Smooth muscle cell (in vitro differentiated cells): ENCODE data around the gene CLPTM1. TPM values are rescaled to one million over a fixed set of nuclear protein-coding genes. Genes with fewer than 3 reads are reported as not detected.

Experiments
- DNase-seq: peaks from one replicate; lab custom pipeline; 2025; ENCODE audit not compliant: unreplicated experiment; lab: John Stamatoyannopoulos, UW
- H2AFZ ChIP-seq: fragments of 200-600 bp; sonication (generic); 2 replicates; pipeline ENCODE4 v1.6.0; 2016; ENCODE audit warnings: antibody characterized with exemption, low read depth, mild to moderate bottlenecking
- H3F3A ChIP-seq: fragments of 200-600 bp; sonication (generic); 2 replicates; pipeline ENCODE4 v1.6.0; 2017; ENCODE audit warnings: antibody characterized with exemption, low read depth
- H3K27ac ChIP-seq: fragments of 200-600 bp; sonication (generic); 2 replicates; pipeline ENCODE4 v1.5.1; 2016; ENCODE audit warnings: low read depth, mild to moderate bottlenecking
- H3K27me3 ChIP-seq: fragments of 200-600 bp; sonication (generic); 2 replicates; pipeline ENCODE4 v1.6.1; 2016; ENCODE audit warnings: low read depth, mild to moderate bottlenecking
- H3K36me3 ChIP-seq: fragments of 200-600 bp; sonication (generic); 2 replicates; pipeline ENCODE4 v1.5.1; 2016; ENCODE audit warnings: low read depth
- H3K4me1 ChIP-seq: fragments of 200-600 bp; sonication (generic); 2 replicates; pipeline ENCODE4 v1.5.1; 2016; ENCODE audit warnings: low read depth
- H3K4me2 ChIP-seq: fragments of 200-600 bp; sonication (generic); 2 replicates; pipeline ENCODE4 v1.6.0; 2016; ENCODE audit warnings: mild to moderate bottlenecking
- H3K4me3 ChIP-seq: fragments of 200-600 bp; sonication (generic); 2 replicates; pipeline ENCODE4 v1.5.1; 2016; ENCODE audit warnings: mild to moderate bottlenecking
- H3K79me2 ChIP-seq: fragments of 200-600 bp; sonication (generic); 2 replicates; pipeline ENCODE4 v1.6.0; 2016; ENCODE audit warnings: low read depth, mild to moderate bottlenecking
- H3K9ac ChIP-seq: fragments of 200-600 bp; sonication (generic); 2 replicates; pipeline ENCODE4 v1.6.0; 2016; ENCODE audit warnings: low read depth
- H3K9me3 ChIP-seq: fragments of 200-600 bp; sonication (generic); replicated peaks from 2 replicates; pipeline ENCODE4 v1.5.1; 2016; ENCODE audit warnings: low read depth
- H4K20me1 ChIP-seq: fragments of 200-600 bp; sonication (generic); 2 replicates; pipeline ENCODE4 v1.6.0; 2016; ENCODE audit warnings: low read depth
- CTCF ChIP-seq: fragments of 200-600 bp; sonication (generic); IDR thresholded peaks from 2 replicates; pipeline ENCODE4 v1.5.1; 2017; ENCODE audit warnings: borderline replicate concordance, mild to moderate bottlenecking, antibody characterized with exemption; ENCODE audit not compliant: insufficient read depth, poor library complexity, severe bottlenecking
- WGBS: methylation state at CpG from one replicate; pipeline ENCODE4 v1.1.7; 2016; ENCODE audit warnings: low lambda C conversion rate; 5-methylcytosine and 5-hydroxymethylcytosine counted together
- polyA plus RNA-seq: library from polyadenylated mRNA; unstranded; fragments of >200 nt; fragmentation: Nextera tagmentation; extraction: Ambion mirVana; gene quantifications from 2 replicates; pipeline ENCODE4 v1.2.1, GENCODE V29; 2016
- total RNA-seq: library from RNA; depleted of rRNA; stranded (reverse); fragments of >200 nt; gene quantifications from 2 replicates; pipeline ENCODE4 v1.2.3, GENCODE V29; 2014

The CLPTM1 gene
- total and polyA plus RNA-seq, 2 experiments from 2014 or later = 41.9 to 62.1 TPM

GRCh38 chr19:44951179-44952159 is 3.7 kb upstream of the CLPTM1 start:
- no peaks in the 10 kb centered on the region for H3F3A ChIP-seq
- H2AFZ ChIP-seq = no peak overlapping the region
- H3K79me2 ChIP-seq = peaks cover 12% of the 10 kb centered on the region
- H3K27me3 ChIP-seq = no peaks in the 10 kb centered on the region
- H3K36me3 ChIP-seq = no peaks in the 10 kb centered on the region
- DNase-seq = peak; percentile 13
- H3K27ac ChIP-seq = no peak overlapping the region
- no peak overlapping the region for H3K4me3 ChIP-seq
- peaks cover 6% of the 10 kb centered on the region for H3K4me1 ChIP-seq
- no peak overlapping the region for H3K4me2 ChIP-seq
- H3K9ac ChIP-seq = no peak overlapping the region
- no peaks in the 10 kb centered on the region for H3K9me3 ChIP-seq
- WGBS = 58% methylated on average over 13 of the region's 13 CpGs
- TF ChIP-seq CTCF = peak; percentile 87
- peaks cover 10% of the 10 kb centered on the region for H4K20me1 ChIP-seq

- Histone ChIP-seq H3K9ac (peak overlapping the region; percentile 74), H3K4me2 (peak overlapping the region; percentile 95), H3K4me1 (peaks cover 11% of the 10 kb centered on the region), H2AFZ (peak overlapping the region; percentile 78), H3K9me3 (no peaks in the 10 kb centered on the region), H3F3A (no peaks in the 10 kb centered on the region), H3K4me3 (peak overlapping the region; percentile 65), H3K79me2 (peaks cover 40% of the 10 kb centered on the region), H3K27ac (peak overlapping the region; percentile 77), H4K20me1 (peaks cover 38% of the 10 kb centered on the region), H3K36me3 (no peaks in the 10 kb centered on the region), H3K27me3 (no peaks in the 10 kb centered on the region)
- WGBS = 61% methylated on average over 13 of the region's 13 CpGs
- no peak for TF ChIP-seq CTCF
- DNase-seq = no peak
Measured at GRCh38 chr19:44954278-44954648, 917 bp upstream of the CLPTM1 start.

GRCh38 chr19:44955505-44956439 is 592 bp downstream of the CLPTM1 start:
- Histone ChIP-seq H3K4me1 (peaks cover 11% of the 10 kb centered on the region), H3K9ac (peak overlapping the region; percentile 97), H3K4me3 (peak overlapping the region; percentile 65), H3K9me3 (no peaks in the 10 kb centered on the region), H3K4me2 (peak overlapping the region; percentile 87), H3K36me3 (no peaks in the 10 kb centered on the region), H3K79me2 (peaks cover 55% of the 10 kb centered on the region), H3K27ac (peak overlapping the region; percentile 41), H3K27me3 (no peaks in the 10 kb centered on the region), H3F3A (no peaks in the 10 kb centered on the region), H4K20me1 (peaks cover 53% of the 10 kb centered on the region), H2AFZ (peak overlapping the region; percentile 49)
- DNase-seq = no peak
- 6% methylated on average over 40 of the region's 40 CpGs for WGBS
- no peak for TF ChIP-seq CTCF
